Thymus (tissue), 11 donors: ENCODE measurements around the gene TSC22D3. TPM values are rescaled to one million over a fixed set of nuclear protein-coding genes. Genes with fewer than 3 reads are reported as not detected.
A peak's percentile ranks its signal among the peaks of the same experiment; 100 is the strongest.

Experiments used
- DNase-seq, 9 donors: peaks; one replicate each; pipeline ENCODE4 v3.0.0-alpha.2; 2013; ENCODE audit warnings: low spot score in 9 of 9, low read depth in 6 of 9, missing footprints in 1 of 9
- H3K27ac ChIP-seq, 2 donors: one replicate each; pipeline ENCODE4 v1.5.1; 2013; ENCODE audit warnings: control low read depth in 1 of 2, low read depth in 1 of 2, low read length in 1 of 2, mild to moderate bottlenecking in 1 of 2, moderate library complexity in 1 of 2
- H3K27me3 ChIP-seq, 2 donors: one replicate each; pipeline ENCODE4 v1.5.1; 2013; ENCODE audit warnings: low read length in 1 of 2; ENCODE audit not compliant: control insufficient read depth in 2 of 2, insufficient read depth in 1 of 2
- H3K36me3 ChIP-seq, 2 donors: one replicate each; pipeline ENCODE4 v1.5.1; 2013; ENCODE audit warnings: low read length in 1 of 2, mild to moderate bottlenecking in 1 of 2, moderate library complexity in 1 of 2; ENCODE audit not compliant: control insufficient read depth in 2 of 2, insufficient read depth in 2 of 2
- H3K4me1 ChIP-seq, 2 donors: one replicate each; pipeline ENCODE4 v1.5.1; 2013; ENCODE audit warnings: low read length in 2 of 2; ENCODE audit not compliant: control insufficient read depth in 2 of 2, insufficient read depth in 2 of 2
- H3K4me3 ChIP-seq, 2 donors: one replicate each; pipeline ENCODE4 v1.5.1; 2013; ENCODE audit warnings: low read length in 2 of 2, control low read depth in 1 of 2, mild to moderate bottlenecking in 1 of 2
- H3K9me3 ChIP-seq, 2 donors: one replicate each; pipeline ENCODE4 v1.5.1; 2013; ENCODE audit warnings: low read length in 1 of 2, mild to moderate bottlenecking in 1 of 2; ENCODE audit not compliant: control insufficient read depth in 2 of 2, insufficient read depth in 1 of 2
- WGBS: extraction: QIAGEN DNeasy Blood & Tissue Kit; methylation state at CpG from one replicate; pipeline ENCODE4 v1.1.7; 2013; 5-methylcytosine and 5-hydroxymethylcytosine counted together
- polyA plus RNA-seq: library from polyadenylated mRNA; stranded (reverse); fragments of 200-250 nt; gene quantifications from one replicate; pipeline ENCODE4 v1.2.3, GENCODE V29; 2013
- total RNA-seq: library from RNA; stranded (reverse); fragments of 120-200 nt; gene quantifications from one replicate; pipeline ENCODE4 v1.2.4, GENCODE V29; 2013
- donor health status: healthy.

Gene TSC22D3
- total and polyA plus RNA-seq, 2 donors = 63.4 to 873 TPM

GRCh38 chrX:107718156-107718621 lies 57.4 kb downstream of the TSC22D3 start:
- Histone ChIP-seq H3K4me3 (peak overlapping the region in 1 of 2 donors; percentile 84), H3K4me1 (peaks cover 2 to 39% of the 10 kb centered on the region in 2 donors), H3K9me3 (no peaks in the 10 kb centered on the region), H3K36me3 (peaks cover 20 to 32% of the 10 kb centered on the region in 2 donors), H3K27me3 (peaks cover 0 to 8% of the 10 kb centered on the region in 2 donors), H3K27ac (peak overlapping the region in 1 of 2 donors; percentile 96)
- peak in 6 of 9 donors; percentile 51 to 86 (median 60) for DNase-seq
- WGBS = 65% methylated on average over 3 of the region's 3 CpGs

GRCh38 chrX:107716816-107717700 lies 58.5 kb downstream of the TSC22D3 start:
- no peaks in the 10 kb centered on the region for H3K9me3 ChIP-seq
- peaks cover 2 to 45% of the 10 kb centered on the region in 2 donors for H3K4me1 ChIP-seq
- 10% methylated on average over 29 of the region's 29 CpGs for WGBS
- peak overlapping the region; percentile 96 to 97 for H3K27ac ChIP-seq
- H3K27me3 ChIP-seq = peaks cover 0 to 8% of the 10 kb centered on the region in 2 donors
- peak overlapping the region; percentile 76 to 84 for H3K4me3 ChIP-seq
- H3K36me3 ChIP-seq = peaks cover 20 to 33% of the 10 kb centered on the region in 2 donors
- DNase-seq = peak; percentile 66 to 94 (median 79)

DNA sequence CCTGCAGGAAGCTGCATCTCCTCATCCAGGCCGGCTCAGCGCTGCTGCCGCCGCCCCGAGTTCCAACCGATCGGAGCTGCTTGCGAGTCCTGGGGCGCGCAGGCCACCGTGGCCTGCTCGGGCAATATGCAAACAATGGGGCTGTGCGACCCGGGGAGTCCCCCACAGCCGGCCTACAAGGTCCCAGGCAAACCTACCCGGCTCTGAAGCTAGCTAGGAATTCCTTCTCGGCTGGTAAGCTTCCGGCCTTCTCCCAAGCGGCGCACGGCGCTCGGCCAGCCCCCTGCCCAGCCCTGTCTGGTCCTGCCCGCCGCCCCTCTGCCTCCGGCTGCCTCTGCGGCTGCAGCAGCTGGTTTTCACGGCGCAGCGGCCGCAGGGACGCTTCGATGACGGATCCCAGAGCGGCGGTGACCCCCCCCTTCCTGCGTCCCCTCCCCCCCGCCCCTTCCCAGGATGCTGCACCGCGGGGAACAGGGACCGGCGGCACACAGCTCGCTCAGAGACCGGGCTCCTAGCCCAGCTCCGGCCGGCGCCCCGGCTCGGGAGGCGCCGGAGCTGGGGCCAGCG lies 59.4 kb downstream of the TSC22D3 start:
- H3K9me3 ChIP-seq = no peaks in the 10 kb centered on the region
- H3K4me1 ChIP-seq = peaks cover 9 to 47% of the 10 kb centered on the region in 2 donors
- peaks cover 20 to 33% of the 10 kb centered on the region in 2 donors for H3K36me3 ChIP-seq
- peak overlapping the region; percentile 96 to 97 for H3K27ac ChIP-seq
- H3K27me3 ChIP-seq = peaks cover 0 to 8% of the 10 kb centered on the region in 2 donors
- WGBS = 1% methylated on average over 52 of the region's 52 CpGs
- peak in 2 of 9 donors; percentile 19 to 34 for DNase-seq
- peak overlapping the region; percentile 76 to 84 for H3K4me3 ChIP-seq

DNA sequence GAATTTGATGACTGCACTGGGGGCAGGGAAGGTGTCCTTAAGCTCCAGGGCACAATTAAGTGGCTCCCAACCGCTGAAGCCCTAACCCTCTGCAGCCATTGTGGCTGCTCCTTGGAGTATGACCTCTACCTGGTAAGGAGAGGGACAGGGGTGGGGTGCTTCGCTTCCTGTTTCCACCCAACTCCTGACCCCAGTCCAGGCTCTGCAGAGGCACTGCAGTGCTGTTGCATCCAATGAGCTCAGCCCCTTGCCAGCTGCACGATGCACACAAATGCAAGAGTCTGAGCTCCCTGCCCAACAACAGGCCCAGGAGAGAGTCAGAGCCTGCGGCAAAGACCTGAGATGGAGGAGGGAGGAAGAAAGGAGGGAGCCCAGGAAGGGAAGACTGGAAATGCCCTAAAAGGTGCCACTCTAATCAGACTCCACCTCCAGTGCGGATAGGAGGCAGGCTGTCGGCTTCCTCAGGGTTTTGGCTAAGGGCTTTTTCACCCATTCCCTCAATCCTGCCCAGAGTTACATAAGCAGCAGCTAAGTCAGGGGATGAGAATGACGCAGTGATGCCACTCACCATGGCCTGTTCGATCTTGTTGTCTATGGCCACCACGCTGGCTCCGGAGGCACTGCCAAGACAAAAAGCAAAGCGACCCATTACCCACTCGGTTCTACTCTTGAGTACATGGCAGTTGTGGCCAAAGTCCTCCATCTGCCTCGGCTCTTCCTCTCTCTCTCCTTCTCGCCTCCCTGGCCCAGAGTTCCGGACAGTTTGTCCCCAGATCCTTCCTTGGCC lies 60.1 kb downstream of the TSC22D3 start:
- H3K36me3 ChIP-seq = peaks cover 20 to 33% of the 10 kb centered on the region in 2 donors
- peaks cover 13 to 49% of the 10 kb centered on the region in 2 donors for H3K4me1 ChIP-seq
- H3K27ac ChIP-seq = peak overlapping the region; percentile 96 to 97
- WGBS = 57% methylated on average over 15 of the region's 15 CpGs
- H3K4me3 ChIP-seq = peak overlapping the region; percentile 76 to 84
- H3K9me3 ChIP-seq = no peaks in the 10 kb centered on the region
- peak in 2 of 9 donors; percentile 21 to 44 for DNase-seq
- H3K27me3 ChIP-seq = peaks cover 0 to 8% of the 10 kb centered on the region in 2 donors

DNA sequence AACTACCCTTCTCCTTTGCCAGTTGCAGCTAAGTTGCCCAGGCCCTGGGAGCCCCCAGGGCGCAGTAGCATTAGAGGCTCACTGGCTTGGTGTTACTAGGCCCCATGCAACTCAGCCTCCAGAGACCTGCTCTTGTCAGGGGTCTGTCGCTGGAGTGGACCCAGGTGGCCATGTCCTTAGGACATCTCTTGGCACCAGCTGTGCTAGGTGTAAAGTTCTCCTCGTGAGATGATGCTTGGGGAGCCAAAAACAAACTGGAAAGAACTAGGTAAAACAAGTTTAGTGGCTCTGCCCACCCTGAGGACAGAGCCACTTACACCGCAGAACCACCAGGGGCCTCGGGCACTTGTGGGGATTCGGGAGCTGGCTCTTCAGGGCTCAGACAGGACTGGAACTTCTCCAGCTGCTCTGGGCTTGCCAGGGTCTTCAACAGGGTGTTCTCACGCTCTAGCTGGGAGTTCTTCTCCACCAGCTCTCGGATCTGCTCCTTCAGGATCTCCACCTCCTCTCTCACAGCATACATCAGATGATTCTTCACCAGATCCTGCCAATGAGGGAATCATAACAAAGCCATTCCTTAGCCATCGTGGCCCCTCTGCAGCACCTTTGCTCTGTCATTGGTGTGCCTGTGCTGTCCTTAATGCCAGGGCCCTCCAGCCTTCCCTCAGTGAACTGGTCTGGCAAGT lies 61.2 kb downstream of the TSC22D3 start:
- DNase-seq = no peak
- 96% methylated on average over 9 of the region's 9 CpGs for WGBS
- peaks cover 0 to 8% of the 10 kb centered on the region in 2 donors for H3K27me3 ChIP-seq
- H3K4me3 ChIP-seq = peak overlapping the region; percentile 76 to 84
- peaks cover 20 to 33% of the 10 kb centered on the region in 2 donors for H3K36me3 ChIP-seq
- no peaks in the 10 kb centered on the region for H3K9me3 ChIP-seq
- H3K4me1 ChIP-seq = peaks cover 14 to 50% of the 10 kb centered on the region in 2 donors
- peak overlapping the region in 1 of 2 donors; percentile 97 for H3K27ac ChIP-seq

DNA sequence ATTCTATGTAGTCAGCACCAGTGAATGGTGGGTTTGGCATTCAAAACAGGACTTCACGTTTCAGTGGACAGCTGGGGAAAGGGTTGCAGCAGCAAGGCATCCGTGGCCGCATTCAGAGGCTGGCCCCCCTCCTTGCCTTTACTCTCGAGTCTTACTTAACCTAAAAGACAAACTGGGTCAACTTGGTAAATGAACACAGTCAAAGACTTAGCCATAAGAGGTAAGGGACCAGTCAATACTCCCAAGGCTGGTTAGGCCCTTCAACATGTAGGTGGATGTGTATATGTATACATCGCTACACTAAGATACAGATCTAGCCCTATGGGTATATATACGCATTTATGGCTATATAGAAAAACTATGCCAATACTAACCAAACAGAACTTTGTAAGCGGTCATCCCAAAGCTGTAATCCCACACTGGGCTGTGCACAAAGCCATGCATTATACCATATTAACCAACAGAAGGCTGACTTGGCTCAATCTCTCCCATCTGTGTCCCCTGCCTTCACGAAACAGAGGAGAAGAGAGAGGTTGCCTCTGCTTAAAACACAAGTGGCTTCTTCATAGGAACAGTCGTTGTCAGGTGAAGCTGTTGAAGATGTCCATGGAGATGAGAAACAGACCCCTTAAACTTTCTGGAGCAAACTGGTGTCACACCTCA lies 61.9 kb downstream of the TSC22D3 start:
- Histone ChIP-seq H3K4me1 (peaks cover 14 to 50% of the 10 kb centered on the region in 2 donors), H3K4me3 (peak overlapping the region in 1 of 2 donors; percentile 84), H3K27me3 (peaks cover 0 to 8% of the 10 kb centered on the region in 2 donors), H3K9me3 (no peaks in the 10 kb centered on the region), H3K27ac (peak overlapping the region in 1 of 2 donors; percentile 77), H3K36me3 (peaks cover 20 to 33% of the 10 kb centered on the region in 2 donors)
- DNase-seq = no peak
- WGBS = 93% methylated on average over 9 of the region's 9 CpGs

GRCh38 chrX:107713203-107713542 lies 62.4 kb downstream of the TSC22D3 start:
- peaks cover 14 to 50% of the 10 kb centered on the region in 2 donors for H3K4me1 ChIP-seq

More at GRCh38 chrX:107713203-107713542, 62.4 kb downstream of the TSC22D3 start:
- no peaks in the 10 kb centered on the region for H3K9me3 ChIP-seq
- peaks cover 20 to 33% of the 10 kb centered on the region in 2 donors for H3K36me3 ChIP-seq
- no peak for DNase-seq
- peak overlapping the region in 1 of 2 donors; percentile 82 for H3K27ac ChIP-seq
- H3K27me3 ChIP-seq = peaks cover 0 to 8% of the 10 kb centered on the region in 2 donors
- 91% methylated on average over 2 of the region's 2 CpGs for WGBS
- peak overlapping the region in 1 of 2 donors; percentile 84 for H3K4me3 ChIP-seq
